ENCODE measurements around the gene APOA5.
"Not testable (repeated sequence)": the region's sequence is repeated elsewhere in the genome, so short reads cannot be mapped to it uniquely, and the experiment has no call there.

Gene APOA5

DNA sequence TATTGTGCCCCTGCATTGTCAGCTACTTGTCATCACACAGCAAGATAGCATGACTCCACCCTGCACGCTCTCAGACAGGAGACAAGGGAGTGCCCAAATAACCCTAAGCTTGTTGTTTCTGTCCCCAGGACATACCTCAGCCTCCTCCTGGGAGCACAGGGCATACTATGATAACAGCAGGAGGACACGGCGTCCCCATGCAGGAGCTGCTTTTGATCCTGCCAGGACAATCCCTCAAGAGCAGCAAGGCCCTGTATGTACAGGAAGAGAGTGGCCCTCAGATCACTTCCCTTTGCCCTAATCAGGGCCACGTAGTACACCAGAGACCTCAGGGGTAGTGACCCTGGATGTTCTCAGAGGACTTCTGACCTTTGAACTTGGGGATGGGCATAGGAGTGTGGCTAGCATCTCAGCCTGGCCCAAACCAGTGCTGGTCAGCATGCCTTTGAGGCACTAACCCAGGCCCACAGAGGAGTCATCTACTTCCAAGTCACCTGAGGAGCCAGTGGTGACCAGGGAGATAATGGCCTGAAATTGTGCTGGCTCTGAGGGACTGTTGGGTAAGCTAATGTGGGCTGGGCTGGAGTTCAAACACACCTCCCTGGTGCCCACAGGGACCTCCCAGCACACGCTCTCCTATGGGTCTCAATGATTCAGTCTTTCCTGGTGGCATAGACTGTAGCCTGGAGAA lies 22.2 kb upstream of the APOA5 start:
- no peak overlapping the region for H3K27ac ChIP-seq
- TF ChIP-seq, protein P1, sequence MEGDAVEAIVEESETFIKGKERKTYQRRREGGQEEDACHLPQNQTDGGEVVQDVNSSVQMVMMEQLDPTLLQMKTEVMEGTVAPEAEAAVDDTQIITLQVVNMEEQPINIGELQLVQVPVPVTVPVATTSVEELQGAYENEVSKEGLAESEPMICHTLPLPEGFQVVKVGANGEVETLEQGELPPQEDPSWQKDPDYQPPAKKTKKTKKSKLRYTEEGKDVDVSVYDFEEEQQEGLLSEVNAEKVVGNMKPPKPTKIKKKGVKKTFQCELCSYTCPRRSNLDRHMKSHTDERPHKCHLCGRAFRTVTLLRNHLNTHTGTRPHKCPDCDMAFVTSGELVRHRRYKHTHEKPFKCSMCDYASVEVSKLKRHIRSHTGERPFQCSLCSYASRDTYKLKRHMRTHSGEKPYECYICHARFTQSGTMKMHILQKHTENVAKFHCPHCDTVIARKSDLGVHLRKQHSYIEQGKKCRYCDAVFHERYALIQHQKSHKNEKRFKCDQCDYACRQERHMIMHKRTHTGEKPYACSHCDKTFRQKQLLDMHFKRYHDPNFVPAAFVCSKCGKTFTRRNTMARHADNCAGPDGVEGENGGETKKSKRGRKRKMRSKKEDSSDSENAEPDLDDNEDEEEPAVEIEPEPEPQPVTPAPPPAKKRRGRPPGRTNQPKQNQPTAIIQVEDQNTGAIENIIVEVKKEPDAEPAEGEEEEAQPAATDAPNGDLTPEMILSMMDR (conservative IDR thresholded peaks at IDR 0.05): no peak

GRCh38 chr11:116813170-116813569 lies 21.5 kb upstream of the APOA5 start:
- no peak overlapping the region for H3K27ac ChIP-seq
- TF ChIP-seq, protein P1 (conservative IDR thresholded peaks at IDR 0.05): no peak

GRCh38 chr11:116812109-116812508 lies 20.4 kb upstream of the APOA5 start:
- no peak overlapping the region for H3K27ac ChIP-seq
- TF ChIP-seq, protein P1 (conservative IDR thresholded peaks at IDR 0.05): no peak

DNA sequence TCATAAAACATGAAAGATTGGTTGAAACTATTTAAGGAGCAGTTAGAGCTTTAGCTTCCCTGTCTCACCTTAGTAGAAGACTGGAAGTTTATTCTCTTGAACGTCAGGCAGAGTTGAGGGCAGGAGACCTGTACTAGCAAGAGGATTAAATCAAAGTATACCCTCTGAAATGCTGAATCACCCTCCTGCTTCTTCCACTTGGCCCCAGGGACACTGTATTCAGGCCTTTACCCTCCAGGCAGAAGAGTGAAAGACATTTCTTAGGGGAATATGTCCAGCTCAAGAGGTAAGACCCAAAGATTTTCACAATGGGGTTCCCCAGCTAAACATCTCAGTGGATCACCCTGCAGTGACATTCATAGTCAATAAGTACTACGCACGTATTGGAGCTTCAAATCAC lies 19.5 kb upstream of the APOA5 start:
- TF ChIP-seq, protein P1 (conservative IDR thresholded peaks at IDR 0.05): no peak
- H3K27ac ChIP-seq: no peak overlapping the region

GRCh38 chr11:116808262-116809175 lies 16.8 kb upstream of the APOA5 start:
- H3K27ac ChIP-seq: peak overlapping the region; percentile 74
- TF ChIP-seq, protein P1 (conservative IDR thresholded peaks at IDR 0.05): no peak

DNA sequence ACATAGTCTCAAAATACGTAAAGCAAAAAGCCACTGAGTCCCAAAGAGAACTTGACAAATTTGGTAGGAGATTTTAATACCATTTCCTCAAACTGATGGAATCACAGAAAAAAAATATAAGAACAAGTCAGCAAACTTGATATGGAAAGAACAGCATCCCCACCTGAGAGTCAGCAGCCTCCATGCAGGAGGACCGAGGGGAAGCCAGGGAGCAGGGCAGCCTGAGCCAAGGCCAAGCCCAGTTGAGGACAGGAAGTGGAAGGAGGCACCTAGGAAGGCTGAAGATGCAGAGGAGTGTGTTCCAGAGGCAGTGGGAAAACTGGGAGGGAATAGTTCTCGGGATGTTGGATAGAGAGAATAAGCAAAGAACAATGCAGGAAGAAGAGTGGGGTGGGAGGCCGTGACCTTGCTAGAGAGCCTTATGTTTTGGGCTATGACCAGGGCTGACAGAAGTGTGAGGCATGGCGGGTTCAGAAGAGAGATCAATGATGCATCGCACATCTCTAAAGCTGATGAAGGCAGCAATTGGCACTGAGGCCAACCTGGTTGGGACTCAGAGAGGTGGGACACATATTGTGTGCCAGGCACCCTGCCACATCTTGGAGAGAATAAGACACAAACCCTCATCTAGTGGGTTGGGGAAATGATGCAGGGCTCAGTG lies 16.1 kb upstream of the APOA5 start:
- TF ChIP-seq, protein P1 (conservative IDR thresholded peaks at IDR 0.05): no peak
- peak overlapping the region; percentile 74 for H3K27ac ChIP-seq

GRCh38 chr11:116804001-116804400 lies 12.3 kb upstream of the APOA5 start:
- no peak overlapping the region for H3K27ac ChIP-seq
- TF ChIP-seq, protein P1 (conservative IDR thresholded peaks at IDR 0.05): no peak

DNA sequence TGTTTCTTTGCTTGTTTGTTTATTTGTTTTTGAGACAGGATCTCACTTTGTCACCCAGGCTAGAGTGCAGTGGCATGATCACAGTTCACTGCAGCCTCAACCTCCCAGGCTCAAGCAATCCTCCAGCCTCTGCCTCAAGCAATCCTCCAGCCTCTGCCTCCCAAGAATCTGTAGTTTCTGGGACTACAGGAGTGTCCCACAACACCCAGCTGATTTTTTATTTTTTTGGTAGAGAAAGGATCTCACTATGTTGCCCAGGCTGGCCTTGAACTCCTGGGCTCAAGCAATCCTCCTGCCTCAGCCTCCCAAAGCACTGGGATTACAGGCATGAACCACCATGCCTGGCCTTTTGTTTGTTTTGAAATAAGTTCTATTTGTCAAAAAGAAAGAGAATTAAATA lies 10.0 kb upstream of the APOA5 start:
- H3K27ac ChIP-seq: not testable (repeated sequence)

Data from VCaP (cell line).